NCI-H1092 (cell line): ENCODE data around the gene SAMD11.
"Not testable (repeated sequence)": the region's sequence is repeated elsewhere in the genome, so short reads cannot be mapped to it uniquely, and the experiment has no call there.

Source experiments
- DNase-seq: peaks from one replicate; lab custom pipeline; 2025; lab: John Stamatoyannopoulos, UW

SAMD11 gene

GRCh38 chr1:974687-975328 lies 51.1 kb downstream of the SAMD11 start:
- no peak for DNase-seq

GRCh38 chr1:975365-975764 lies 51.6 kb downstream of the SAMD11 start:
- no peak for DNase-seq

- no peak for DNase-seq
Observed at GRCh38 chr1:975896-976683, 52.4 kb downstream of the SAMD11 start.

- DNase-seq, result not testable (repeated sequence)
Observed at GRCh38 chr1:976791-977190, 53.1 kb downstream of the SAMD11 start.

GRCh38 chr1:978069-978834 lies 54.5 kb downstream of the SAMD11 start:
- no peak for DNase-seq

GRCh38 chr1:978835-979743 lies 55.4 kb downstream of the SAMD11 start:
- DNase-seq, result no peak

- no peak for DNase-seq
Observed at GRCh38 chr1:979744-980072, 56.0 kb downstream of the SAMD11 start.

- no peak for DNase-seq
Observed at GRCh38 chr1:980137-980571, 56.4 kb downstream of the SAMD11 start.

GRCh38 chr1:980602-981395 lies 57.1 kb downstream of the SAMD11 start:
- no peak for DNase-seq

- no peak for DNase-seq
Observed at GRCh38 chr1:981491-981954, 57.8 kb downstream of the SAMD11 start.

GRCh38 chr1:981955-982558 lies 58.3 kb downstream of the SAMD11 start, which contains the start of gene PERM1:
Gene PERM1, minus strand, starts transcription at chr1:982093. Its CDS starts 1,064 bp downstream, at chr1:981029.
- no peak for DNase-seq

GRCh38 chr1:982765-983436 lies 59.2 kb downstream of the SAMD11 start:
- no peak for DNase-seq

GRCh38 chr1:983798-984475 lies 60.2 kb downstream of the SAMD11 start:
- DNase-seq, result no peak

GRCh38 chr1:984476-984814 lies 60.7 kb downstream of the SAMD11 start:
- no peak for DNase-seq

GRCh38 chr1:985126-985525 lies 61.4 kb downstream of the SAMD11 start:
- DNase-seq, result no peak

GRCh38 chr1:988061-988460 lies 64.3 kb downstream of the SAMD11 start:
- not testable (repeated sequence) for DNase-seq

GRCh38 chr1:991275-991674 lies 67.6 kb downstream of the SAMD11 start:
- not testable (repeated sequence) for DNase-seq

- no peak for DNase-seq
Observed at GRCh38 chr1:991895-992294, 68.2 kb downstream of the SAMD11 start.

GRCh38 chr1:992362-992761 lies 68.6 kb downstream of the SAMD11 start:
- DNase-seq, result no peak
